GM12872 (cell line): ENCODE data around the gene ADCY9.
A peak's percentile ranks its signal among the peaks of the same experiment; 100 is the strongest.

Source experiments
- TF ChIP-seq, protein P1 (sequence below): IDR thresholded peaks from 3 replicates; pipeline ENCODE4 v1.5.1; 2011; ENCODE audit warnings: low read depth, mild to moderate bottlenecking, low read length, moderate library complexity; ENCODE audit not compliant: insufficient read depth

Gene ADCY9

DNA sequence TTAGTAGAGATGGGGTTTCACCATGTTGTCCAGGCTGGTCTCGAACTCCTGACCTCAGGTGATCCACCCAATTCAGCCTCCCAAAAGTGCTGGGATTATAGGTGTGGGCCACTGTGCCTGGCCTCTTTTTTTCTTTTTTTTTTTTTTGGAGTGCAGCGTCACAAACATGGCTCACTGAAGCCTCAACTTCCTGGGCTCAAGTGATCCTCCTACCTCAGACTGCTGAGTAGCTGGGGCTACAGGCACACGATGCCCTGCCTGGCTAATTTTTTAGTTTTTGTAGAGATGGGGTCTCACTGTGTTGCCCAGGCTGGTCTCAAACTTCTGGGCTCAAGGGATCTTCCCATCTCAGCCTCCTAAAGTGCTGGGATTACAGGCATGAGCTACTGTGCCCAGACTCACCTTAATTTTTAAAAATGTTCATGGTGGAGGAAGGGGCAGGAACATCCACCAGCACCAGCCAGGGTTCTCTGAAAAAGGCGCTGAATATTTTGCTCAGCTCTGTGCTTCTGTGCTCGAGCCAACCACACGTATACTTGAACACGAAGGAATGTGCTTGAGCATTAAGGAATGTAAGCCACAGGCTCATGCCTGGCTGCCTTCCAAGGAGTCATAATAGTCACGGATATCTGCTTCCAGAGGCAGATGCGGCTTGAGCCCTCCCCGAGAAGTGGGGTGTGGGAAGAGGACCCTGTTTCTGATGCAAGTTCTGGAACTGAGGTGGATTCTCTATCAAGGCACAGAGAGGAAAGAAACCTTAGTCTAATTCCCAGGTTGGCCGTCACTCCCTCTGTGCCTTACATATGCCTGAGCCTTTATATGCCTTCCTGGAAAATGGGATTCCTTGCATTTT is 170.3 kb downstream of the ADCY9 start:
- TF ChIP-seq, protein P1, sequence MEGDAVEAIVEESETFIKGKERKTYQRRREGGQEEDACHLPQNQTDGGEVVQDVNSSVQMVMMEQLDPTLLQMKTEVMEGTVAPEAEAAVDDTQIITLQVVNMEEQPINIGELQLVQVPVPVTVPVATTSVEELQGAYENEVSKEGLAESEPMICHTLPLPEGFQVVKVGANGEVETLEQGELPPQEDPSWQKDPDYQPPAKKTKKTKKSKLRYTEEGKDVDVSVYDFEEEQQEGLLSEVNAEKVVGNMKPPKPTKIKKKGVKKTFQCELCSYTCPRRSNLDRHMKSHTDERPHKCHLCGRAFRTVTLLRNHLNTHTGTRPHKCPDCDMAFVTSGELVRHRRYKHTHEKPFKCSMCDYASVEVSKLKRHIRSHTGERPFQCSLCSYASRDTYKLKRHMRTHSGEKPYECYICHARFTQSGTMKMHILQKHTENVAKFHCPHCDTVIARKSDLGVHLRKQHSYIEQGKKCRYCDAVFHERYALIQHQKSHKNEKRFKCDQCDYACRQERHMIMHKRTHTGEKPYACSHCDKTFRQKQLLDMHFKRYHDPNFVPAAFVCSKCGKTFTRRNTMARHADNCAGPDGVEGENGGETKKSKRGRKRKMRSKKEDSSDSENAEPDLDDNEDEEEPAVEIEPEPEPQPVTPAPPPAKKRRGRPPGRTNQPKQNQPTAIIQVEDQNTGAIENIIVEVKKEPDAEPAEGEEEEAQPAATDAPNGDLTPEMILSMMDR: no peak

DNA sequence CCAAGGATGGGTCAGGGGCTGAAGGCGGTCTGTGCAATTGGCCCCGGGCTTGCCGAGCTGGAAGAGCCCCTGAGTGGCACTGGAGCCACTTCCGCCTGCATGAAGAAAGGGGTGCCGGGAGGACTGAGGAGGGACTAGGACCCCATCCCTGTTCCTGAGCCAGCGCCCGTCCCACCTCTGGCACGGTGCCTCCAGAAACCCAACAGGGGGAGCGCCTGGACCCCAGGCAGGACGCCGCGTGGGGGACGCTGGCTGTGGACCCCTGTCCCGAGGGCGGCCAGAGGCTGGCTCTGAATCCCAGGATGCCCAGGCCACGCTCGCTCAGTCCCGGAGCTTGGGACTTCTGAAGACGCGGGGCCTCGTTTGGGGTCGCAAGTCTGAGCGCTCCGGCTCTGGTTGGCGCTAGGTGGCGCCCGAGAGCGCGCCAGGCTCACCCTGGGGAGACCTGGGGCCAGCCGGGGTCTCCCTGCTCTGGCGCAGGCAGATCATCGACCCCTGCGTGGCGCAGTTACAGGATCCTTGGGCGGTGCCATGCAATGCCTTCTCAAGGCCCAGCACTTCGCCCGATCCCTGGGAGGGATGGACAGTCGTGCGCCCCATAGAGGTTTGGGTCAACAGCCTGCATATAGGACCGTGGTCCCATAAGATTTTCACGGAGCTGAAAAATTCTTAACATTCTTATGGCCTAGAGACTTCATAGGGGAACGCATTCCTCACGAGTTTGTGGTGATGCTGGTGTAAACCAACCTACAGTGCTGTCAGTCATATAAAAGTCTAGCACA is 177.2 kb downstream of the ADCY9 start:
- TF ChIP-seq, protein P1: peak; percentile 94

- TF ChIP-seq, protein P1: no peak
Measured at GRCh38 chr16:3938471-3938842, 177.8 kb downstream of the ADCY9 start.

- TF ChIP-seq, protein P1: no peak
Measured at GRCh38 chr16:3937066-3937875, 179.0 kb downstream of the ADCY9 start.

GRCh38 chr16:3935921-3936320 is 180.3 kb downstream of the ADCY9 start:
- TF ChIP-seq, protein P1: no peak

GRCh38 chr16:3934491-3935181 is 181.6 kb downstream of the ADCY9 start:
- TF ChIP-seq, protein P1: no peak
